SK-N-SH treated with all-trans-retinoic acid at 6 μM for 48 hours (cell line): ENCODE measurements around the gene KIRREL3.

Source experiments
- ATAC-seq: fragments of 200-7000 bp; cut with Tn5 transposase; 3 replicates; pipeline ENCODE4 v1.9.1; 2020; ENCODE audit warnings: mild to moderate bottlenecking, moderate library complexity
- BACH2 ChIP-seq: fragments of 250-450 bp; sonication (Bioruptor Pico); IDR thresholded peaks from 2 replicates; pipeline ENCODE4 v1.9.0; 2021; ENCODE audit warnings: mild to moderate bottlenecking, borderline replicate concordance
- CSDC2 ChIP-seq: fragments of 250-450 bp; sonication (Bioruptor Pico); IDR thresholded peaks from 2 replicates; pipeline ENCODE4 v1.5.0; 2020; ENCODE audit warnings: mild to moderate bottlenecking, moderate library complexity
- ESRRG ChIP-seq: fragments of 250-450 bp; sonication (Bioruptor Pico); IDR thresholded peaks from 2 replicates; pipeline ENCODE4 v1.6.1; 2021; ENCODE audit warnings: mild to moderate bottlenecking
- GLIS3 ChIP-seq: fragments of 250-450 bp; sonication (Bioruptor Pico); IDR thresholded peaks from 2 replicates; pipeline ENCODE4 v1.5.0; 2020; ENCODE audit warnings: mild to moderate bottlenecking, moderate library complexity
- ISL1 ChIP-seq: fragments of 250-450 bp; sonication (Bioruptor Pico); IDR thresholded peaks from 2 replicates; pipeline ENCODE4 v2.1.2; 2022; ENCODE audit warnings: mild to moderate bottlenecking, moderate library complexity
- PPARA ChIP-seq: fragments of 250-450 bp; sonication (Bioruptor Pico); IDR thresholded peaks from 2 replicates; pipeline ENCODE4 v1.5.0; 2020; ENCODE audit warnings: mild to moderate bottlenecking, borderline replicate concordance
- RARB ChIP-seq: fragments of 250-450 bp; sonication (Bioruptor Pico); IDR thresholded peaks from 2 replicates; pipeline ENCODE4 v1.8.0; 2021; ENCODE audit warnings: mild to moderate bottlenecking, moderate library complexity
- SNAI2 ChIP-seq: fragments of 250-450 bp; sonication (Bioruptor Pico); IDR thresholded peaks from 2 replicates; pipeline ENCODE4 v1.5.0; 2020; ENCODE audit warnings: mild to moderate bottlenecking, moderate library complexity
- TCF4 ChIP-seq: fragments of 250-450 bp; sonication (Bioruptor Pico); IDR thresholded peaks from 2 replicates; pipeline ENCODE4 v1.8.0; 2021; ENCODE audit warnings: mild to moderate bottlenecking, moderate library complexity, borderline replicate concordance
- TOX ChIP-seq: fragments of 250-450 bp; sonication (Bioruptor Pico); IDR thresholded peaks from 2 replicates; pipeline ENCODE4 v1.8.0; 2021; ENCODE audit warnings: mild to moderate bottlenecking, moderate library complexity, borderline replicate concordance
- ZC3H10 ChIP-seq: fragments of 250-450 bp; sonication (Bioruptor Pico); IDR thresholded peaks from 2 replicates; pipeline ENCODE4 v1.5.1; 2021; ENCODE audit warnings: mild to moderate bottlenecking, moderate library complexity
- ZFP3 ChIP-seq: fragments of 250-450 bp; sonication (Bioruptor Pico); IDR thresholded peaks from 2 replicates; pipeline ENCODE4 v1.5.0; 2020; ENCODE audit warnings: mild to moderate bottlenecking, moderate library complexity
- ZFP30 ChIP-seq: fragments of 450-650 bp; formaldehyde crosslinking; IDR thresholded peaks from 2 replicates; pipeline ENCODE4 v1.5.0; 2022; ENCODE audit warnings: mild to moderate bottlenecking, moderate library complexity
- ZNF70 ChIP-seq: fragments of 450-650 bp; formaldehyde crosslinking; IDR thresholded peaks from 2 replicates; pipeline ENCODE4 v1.5.0; 2020; ENCODE audit warnings: mild to moderate bottlenecking, moderate library complexity
- ZNF8 ChIP-seq: fragments of 450-650 bp; formaldehyde crosslinking; IDR thresholded peaks from 2 replicates; pipeline ENCODE4 v1.5.0; 2020; ENCODE audit warnings: mild to moderate bottlenecking, moderate library complexity
- TF ChIP-seq, protein P1 (sequence below): fragments of 250-450 bp; sonication (Bioruptor Pico); IDR thresholded peaks from 2 replicates; pipeline ENCODE4 v1.8.0; 2020; ENCODE audit warnings: mild to moderate bottlenecking, moderate library complexity, borderline replicate concordance
- TF ChIP-seq, protein P2 (sequence below): fragments of 250-450 bp; sonication (Bioruptor Pico); IDR thresholded peaks from 2 replicates; pipeline ENCODE4 v1.5.1; 2021; ENCODE audit warnings: mild to moderate bottlenecking, moderate library complexity
- TF ChIP-seq, protein P3 (sequence below): fragments of 250-450 bp; sonication (Bioruptor Pico); IDR thresholded peaks from 2 replicates; pipeline ENCODE4 v1.5.1; 2020; ENCODE audit warnings: low read depth, mild to moderate bottlenecking, moderate library complexity
- TF ChIP-seq, protein P4 (sequence below): fragments of 250-450 bp; sonication (Bioruptor Pico); IDR thresholded peaks from 2 replicates; pipeline ENCODE4 v1.8.0; 2021; ENCODE audit warnings: low read depth, mild to moderate bottlenecking, moderate library complexity, borderline replicate concordance

KIRREL3 gene

DNA sequence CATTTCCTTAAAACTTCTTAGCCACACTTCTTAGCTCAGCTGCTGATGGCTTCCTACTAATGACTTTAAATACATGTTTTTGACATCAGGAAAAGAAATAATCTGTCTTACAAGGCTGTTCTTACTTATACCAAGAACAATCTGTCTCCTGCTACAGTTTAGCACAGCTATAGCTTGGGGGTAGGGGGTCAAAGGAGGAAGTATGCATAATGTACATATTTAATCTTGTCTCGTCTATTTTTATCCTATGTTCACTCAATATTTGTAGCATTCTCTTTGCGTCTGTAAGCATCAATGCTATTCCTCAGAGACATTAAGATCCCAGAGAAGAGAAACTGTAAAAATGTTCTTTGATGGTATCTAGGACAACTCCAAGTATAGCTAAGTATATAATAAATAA is 96.0 kb downstream of the KIRREL3 start:
- TF ChIP-seq PPARA (CRISPR knock-in tag): no peak
- TF ChIP-seq, all 23 proteins: peak for 0
- no peak for ATAC-seq

DNA sequence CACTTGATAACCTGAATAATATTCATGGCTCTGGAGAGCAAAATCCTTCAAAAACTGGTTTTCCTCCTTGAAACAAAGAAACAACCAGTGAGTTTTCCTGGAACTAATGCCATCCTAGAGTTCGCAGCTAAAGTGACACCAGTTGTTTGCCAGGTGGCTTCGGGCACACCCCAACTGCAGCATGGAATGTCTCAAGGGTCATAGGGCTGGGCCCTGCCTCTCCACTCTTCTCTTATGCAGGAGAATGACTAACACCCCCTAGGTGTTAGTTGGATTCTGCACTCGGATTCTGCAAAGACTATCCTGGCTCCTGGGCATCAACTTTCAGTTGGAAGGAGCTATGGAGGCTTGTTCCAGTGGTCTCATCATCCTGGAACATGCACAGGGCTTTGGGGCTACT is 98.8 kb downstream of the KIRREL3 start:
- TF ChIP-seq, protein P1, sequence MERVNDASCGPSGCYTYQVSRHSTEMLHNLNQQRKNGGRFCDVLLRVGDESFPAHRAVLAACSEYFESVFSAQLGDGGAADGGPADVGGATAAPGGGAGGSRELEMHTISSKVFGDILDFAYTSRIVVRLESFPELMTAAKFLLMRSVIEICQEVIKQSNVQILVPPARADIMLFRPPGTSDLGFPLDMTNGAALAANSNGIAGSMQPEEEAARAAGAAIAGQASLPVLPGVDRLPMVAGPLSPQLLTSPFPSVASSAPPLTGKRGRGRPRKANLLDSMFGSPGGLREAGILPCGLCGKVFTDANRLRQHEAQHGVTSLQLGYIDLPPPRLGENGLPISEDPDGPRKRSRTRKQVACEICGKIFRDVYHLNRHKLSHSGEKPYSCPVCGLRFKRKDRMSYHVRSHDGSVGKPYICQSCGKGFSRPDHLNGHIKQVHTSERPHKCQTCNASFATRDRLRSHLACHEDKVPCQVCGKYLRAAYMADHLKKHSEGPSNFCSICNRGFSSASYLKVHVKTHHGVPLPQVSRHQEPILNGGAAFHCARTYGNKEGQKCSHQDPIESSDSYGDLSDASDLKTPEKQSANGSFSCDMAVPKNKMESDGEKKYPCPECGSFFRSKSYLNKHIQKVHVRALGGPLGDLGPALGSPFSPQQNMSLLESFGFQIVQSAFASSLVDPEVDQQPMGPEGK (CRISPR knock-in tag): no peak
- TF ChIP-seq TOX (no peak), ZFP30 (CRISPR knock-in tag) (no peak), GLIS3 (CRISPR knock-in tag) (no peak), ZFP3 (CRISPR knock-in tag) (no peak), ZNF70 (CRISPR knock-in tag) (no peak), ESRRG (CRISPR knock-in tag) (no peak), BACH2 (CRISPR knock-in tag) (no peak)
- TF ChIP-seq, protein P2, sequence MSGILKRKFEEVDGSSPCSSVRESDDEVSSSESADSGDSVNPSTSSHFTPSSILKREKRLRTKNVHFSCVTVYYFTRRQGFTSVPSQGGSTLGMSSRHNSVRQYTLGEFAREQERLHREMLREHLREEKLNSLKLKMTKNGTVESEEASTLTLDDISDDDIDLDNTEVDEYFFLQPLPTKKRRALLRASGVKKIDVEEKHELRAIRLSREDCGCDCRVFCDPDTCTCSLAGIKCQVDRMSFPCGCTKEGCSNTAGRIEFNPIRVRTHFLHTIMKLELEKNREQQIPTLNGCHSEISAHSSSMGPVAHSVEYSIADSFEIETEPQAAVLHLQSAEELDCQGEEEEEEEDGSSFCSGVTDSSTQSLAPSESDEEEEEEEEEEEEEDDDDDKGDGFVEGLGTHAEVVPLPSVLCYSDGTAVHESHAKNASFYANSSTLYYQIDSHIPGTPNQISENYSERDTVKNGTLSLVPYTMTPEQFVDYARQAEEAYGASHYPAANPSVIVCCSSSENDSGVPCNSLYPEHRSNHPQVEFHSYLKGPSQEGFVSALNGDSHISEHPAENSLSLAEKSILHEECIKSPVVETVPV (CRISPR knock-in tag): no peak
- TF ChIP-seq, protein P3, sequence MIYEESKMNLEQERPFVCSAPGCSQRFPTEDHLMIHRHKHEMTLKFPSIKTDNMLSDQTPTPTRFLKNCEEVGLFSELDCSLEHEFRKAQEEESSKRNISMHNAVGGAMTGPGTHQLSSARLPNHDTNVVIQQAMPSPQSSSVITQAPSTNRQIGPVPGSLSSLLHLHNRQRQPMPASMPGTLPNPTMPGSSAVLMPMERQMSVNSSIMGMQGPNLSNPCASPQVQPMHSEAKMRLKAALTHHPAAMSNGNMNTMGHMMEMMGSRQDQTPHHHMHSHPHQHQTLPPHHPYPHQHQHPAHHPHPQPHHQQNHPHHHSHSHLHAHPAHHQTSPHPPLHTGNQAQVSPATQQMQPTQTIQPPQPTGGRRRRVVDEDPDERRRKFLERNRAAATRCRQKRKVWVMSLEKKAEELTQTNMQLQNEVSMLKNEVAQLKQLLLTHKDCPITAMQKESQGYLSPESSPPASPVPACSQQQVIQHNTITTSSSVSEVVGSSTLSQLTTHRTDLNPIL (CRISPR knock-in tag): no peak
- TF ChIP-seq, protein P4, sequence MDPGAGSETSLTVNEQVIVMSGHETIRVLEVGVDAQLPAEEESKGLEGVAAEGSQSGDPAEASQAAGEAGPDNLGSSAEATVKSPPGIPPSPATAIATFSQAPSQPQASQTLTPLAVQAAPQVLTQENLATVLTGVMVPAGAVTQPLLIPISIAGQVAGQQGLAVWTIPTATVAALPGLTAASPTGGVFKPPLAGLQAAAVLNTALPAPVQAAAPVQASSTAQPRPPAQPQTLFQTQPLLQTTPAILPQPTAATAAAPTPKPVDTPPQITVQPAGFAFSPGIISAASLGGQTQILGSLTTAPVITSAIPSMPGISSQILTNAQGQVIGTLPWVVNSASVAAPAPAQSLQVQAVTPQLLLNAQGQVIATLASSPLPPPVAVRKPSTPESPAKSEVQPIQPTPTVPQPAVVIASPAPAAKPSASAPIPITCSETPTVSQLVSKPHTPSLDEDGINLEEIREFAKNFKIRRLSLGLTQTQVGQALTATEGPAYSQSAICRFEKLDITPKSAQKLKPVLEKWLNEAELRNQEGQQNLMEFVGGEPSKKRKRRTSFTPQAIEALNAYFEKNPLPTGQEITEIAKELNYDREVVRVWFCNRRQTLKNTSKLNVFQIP (CRISPR knock-in tag): no peak
- TF ChIP-seq, all 23 proteins: peak for 0
- no peak for ATAC-seq

DNA sequence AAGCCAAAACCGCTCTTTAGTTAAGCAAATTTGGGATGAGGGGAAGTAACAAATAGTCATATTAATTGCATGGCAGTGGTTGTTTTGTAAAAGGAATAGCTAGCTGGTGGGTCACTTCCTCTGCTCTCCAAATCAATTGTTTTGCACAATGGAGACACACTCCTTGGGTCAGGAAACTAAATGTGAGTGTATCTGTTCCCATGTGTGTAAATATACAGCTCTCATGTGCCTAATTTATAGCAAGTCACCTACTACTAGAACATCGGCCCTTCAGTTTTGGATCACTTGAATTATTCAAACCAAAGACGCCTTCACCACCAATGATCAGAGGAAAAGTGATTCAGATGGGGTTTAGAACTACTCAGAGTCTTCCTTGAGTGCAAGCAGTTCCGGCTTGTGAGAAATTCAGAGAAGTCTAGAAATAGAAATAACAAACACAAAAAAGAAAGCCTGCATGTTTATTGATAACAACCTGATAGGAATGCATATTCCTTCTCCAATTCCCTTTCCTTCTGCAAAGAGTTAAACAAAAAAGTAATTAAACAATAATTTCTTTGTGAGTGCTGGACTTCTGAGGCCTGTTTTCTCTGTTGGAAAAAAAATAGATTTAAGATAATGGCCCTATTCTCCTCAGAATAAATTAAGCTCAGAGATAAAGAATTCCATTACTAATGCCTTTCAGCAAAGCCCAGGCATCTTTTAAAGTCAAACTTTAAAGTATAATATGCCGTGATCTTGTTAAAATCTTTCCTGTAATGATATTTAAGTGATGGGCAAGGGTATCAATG is 100.4 kb downstream of the KIRREL3 start:
- no peak for TF ChIP-seq ESRRG (CRISPR knock-in tag)
- TF ChIP-seq, protein P1 (CRISPR knock-in tag): no peak
- TF ChIP-seq, protein P4 (CRISPR knock-in tag): no peak
- TF ChIP-seq ZNF8 (CRISPR knock-in tag): no peak
- TF ChIP-seq RARB (CRISPR knock-in tag): no peak
- no peak for TF ChIP-seq ZC3H10 (CRISPR knock-in tag)
- no peak for TF ChIP-seq GLIS3 (CRISPR knock-in tag)
- ATAC-seq: no peak

DNA sequence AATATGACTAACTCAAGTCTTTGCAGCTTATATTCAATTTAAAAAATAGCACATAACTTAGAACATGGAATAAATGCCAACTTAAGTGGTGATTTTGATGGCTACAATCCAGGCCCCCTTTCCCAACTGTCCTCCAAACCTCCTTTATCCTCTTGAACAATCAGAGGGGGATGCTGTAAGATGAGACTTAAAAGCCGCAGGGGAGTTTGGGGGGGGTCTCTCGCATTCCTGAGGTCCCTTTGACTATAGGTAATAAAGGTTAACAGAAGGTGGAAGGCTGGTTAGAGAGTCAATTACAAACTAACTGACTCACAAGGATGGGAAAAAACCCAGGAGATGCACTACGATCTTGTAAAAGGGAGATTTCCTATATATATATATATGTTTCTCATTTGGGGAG is 101.8 kb downstream of the KIRREL3 start:
- no peak for ATAC-seq
- TF ChIP-seq ISL1 (CRISPR knock-in tag) (no peak), TCF4 (CRISPR knock-in tag) (no peak), CSDC2 (CRISPR knock-in tag) (no peak), BACH2 (CRISPR knock-in tag) (no peak), PPARA (CRISPR knock-in tag) (no peak), SNAI2 (CRISPR knock-in tag) (no peak)
- TF ChIP-seq, protein P1 (CRISPR knock-in tag): no peak
- TF ChIP-seq, protein P2 (CRISPR knock-in tag): no peak
